H9 (cell line): ENCODE data around the gene PUM1. TPM values are rescaled to one million over a fixed set of nuclear protein-coding genes. Genes with fewer than 3 reads are reported as not detected.

Experiments used
- DNase-seq: peaks from one replicate; pipeline ENCODE4 v3.0.0-alpha.2; 2017
- H2AFZ ChIP-seq: one replicate; pipeline ENCODE4 v1.6.1; 2013; ENCODE audit warnings: mild to moderate bottlenecking, low read length, control low read depth, moderate library complexity
- H2AK5ac ChIP-seq: 2 replicates; pipeline ENCODE4 v1.6.1; 2013; ENCODE audit warnings: low read length, control low read depth, mixed read lengths; ENCODE audit not compliant: insufficient read length
- H2BK120ac ChIP-seq: one replicate; pipeline ENCODE4 v1.6.1; 2013; ENCODE audit warnings: low read depth, mild to moderate bottlenecking, low read length, control low read depth, inconsistent platforms; ENCODE audit not compliant: poor library complexity, severe bottlenecking
- H2BK12ac ChIP-seq: 2 replicates; pipeline ENCODE4 v1.6.1; 2013; ENCODE audit warnings: low read length, control low read depth, mixed read lengths, low read depth; ENCODE audit not compliant: insufficient read length
- H2BK15ac ChIP-seq: 2 replicates; pipeline ENCODE4 v1.6.1; 2013; ENCODE audit warnings: low read depth, low read length, control low read depth
- H2BK20ac ChIP-seq: one replicate; pipeline ENCODE4 v1.6.1; 2013; ENCODE audit warnings: low read depth, mild to moderate bottlenecking, low read length, control low read depth, inconsistent platforms; ENCODE audit not compliant: poor library complexity, severe bottlenecking
- H2BK5ac ChIP-seq: 2 replicates; pipeline ENCODE4 v1.6.1; 2013; ENCODE audit warnings: low read length, control low read depth, mixed read lengths; ENCODE audit not compliant: insufficient read length
- H3K14ac ChIP-seq: 2 replicates; pipeline ENCODE4 v1.6.1; 2013; ENCODE audit warnings: low read length, control low read depth; ENCODE audit not compliant: insufficient read depth
- H3K18ac ChIP-seq: 2 replicates; pipeline ENCODE4 v1.6.1; 2013; ENCODE audit warnings: low read depth, mild to moderate bottlenecking, mixed read lengths, low read length, control low read depth; ENCODE audit not compliant: insufficient read length
- H3K23ac ChIP-seq: 2 replicates; pipeline ENCODE4 v1.6.1; 2013; ENCODE audit warnings: low read length, control low read depth, mixed read lengths, low read depth; ENCODE audit not compliant: insufficient read length
- H3K23me2 ChIP-seq: 2 replicates; pipeline ENCODE4 v1.6.1; 2013; ENCODE audit warnings: low read depth, mild to moderate bottlenecking, mixed read lengths, low read length, control low read depth; ENCODE audit not compliant: insufficient read length, poor library complexity, severe bottlenecking
- H3K27ac ChIP-seq: 2 replicates; pipeline ENCODE4 v1.5.1; 2013; ENCODE audit warnings: low read length, control low read depth, mixed read lengths, low read depth; ENCODE audit not compliant: insufficient read length
- H3K27me3 ChIP-seq: 2 replicates; pipeline ENCODE4 v1.6.1; 2013; ENCODE audit warnings: low read length, control low read depth, inconsistent platforms; ENCODE audit not compliant: insufficient read depth
- H3K4ac ChIP-seq: 2 replicates; pipeline ENCODE4 v1.6.1; 2013; ENCODE audit warnings: low read depth, mild to moderate bottlenecking, control low read depth, inconsistent platforms, low read length, moderate library complexity
- H3K4me1 ChIP-seq: 2 replicates; pipeline ENCODE4 v1.6.1; 2013; ENCODE audit warnings: low read length, control low read depth, inconsistent platforms; ENCODE audit not compliant: insufficient read depth
- H3K4me2 ChIP-seq: 2 replicates; pipeline ENCODE4 v1.6.1; 2013; ENCODE audit warnings: low read length, control low read depth, mixed read lengths; ENCODE audit not compliant: insufficient read length, insufficient read depth
- H3K56ac ChIP-seq: 2 replicates; pipeline ENCODE4 v1.6.1; 2013; ENCODE audit warnings: low read depth, mild to moderate bottlenecking, mixed read lengths, low read length, control low read depth; ENCODE audit not compliant: insufficient read length
- H3K79me1 ChIP-seq: 2 replicates; pipeline ENCODE4 v1.6.1; 2013; ENCODE audit warnings: low read depth, mild to moderate bottlenecking, moderate library complexity, low read length, control low read depth, inconsistent platforms; ENCODE audit not compliant: insufficient read depth, poor library complexity, severe bottlenecking
- H3K79me2 ChIP-seq: 2 replicates; pipeline ENCODE4 v1.6.1; 2013; ENCODE audit warnings: low read length, control low read depth, inconsistent platforms; ENCODE audit not compliant: insufficient read depth
- H3K9ac ChIP-seq: 2 replicates; pipeline ENCODE4 v1.6.1; 2013; ENCODE audit warnings: low read length, control low read depth, mixed read lengths; ENCODE audit not compliant: insufficient read length; ENCODE audit errors: extremely low read depth
- H3K9me3 ChIP-seq: one replicate; pipeline ENCODE4 v1.6.1; 2013; ENCODE audit warnings: low read depth, low read length, inconsistent platforms; ENCODE audit not compliant: control insufficient read depth
- H3T11ph ChIP-seq: one replicate; pipeline ENCODE4 v1.6.1; 2013; ENCODE audit warnings: mild to moderate bottlenecking, low read length, control low read depth, inconsistent platforms
- H4K20me1 ChIP-seq: one replicate; pipeline ENCODE4 v1.6.1; 2013; ENCODE audit not compliant: control insufficient read depth, insufficient read length, insufficient read depth
- H4K5ac ChIP-seq: 2 replicates; pipeline ENCODE4 v1.6.1; 2013; ENCODE audit warnings: low read depth, mild to moderate bottlenecking, mixed read lengths, low read length, control low read depth; ENCODE audit not compliant: insufficient read length
- H4K8ac ChIP-seq: replicated peaks from 2 replicates; pipeline ENCODE4 v1.6.1; 2013; ENCODE audit warnings: low read length, control low read depth, mixed read lengths, low read depth; ENCODE audit not compliant: insufficient read length
- H4K91ac ChIP-seq: 2 replicates; pipeline ENCODE4 v1.6.1; 2013; ENCODE audit warnings: low read depth, mild to moderate bottlenecking, moderate library complexity, mixed read lengths, low read length, control low read depth; ENCODE audit not compliant: insufficient read length
- H3K27ac Mint-ChIP-seq, 3 experiments: 2 replicates in 2 of 3; 3 replicates in 1 of 3; pipeline ENCODE4 v1.8.0; 2020 to 2021; ENCODE audit warnings: mixed read lengths in 3 of 3, mild to moderate bottlenecking in 1 of 3, moderate library complexity in 1 of 3
- H3K27me3 Mint-ChIP-seq: 2 replicates; pipeline ENCODE4 v1.8.0; 2021; ENCODE audit warnings: low read depth, mild to moderate bottlenecking, moderate library complexity, mixed read lengths
- H3K36me3 Mint-ChIP-seq, 3 experiments: 2 replicates in 2 of 3; 3 replicates in 1 of 3; pipeline ENCODE4 v1.8.0; 2020 to 2021; ENCODE audit warnings: low read depth in 3 of 3, mixed read lengths in 3 of 3; ENCODE audit not compliant: insufficient read depth in 1 of 3
- H3K4me1 Mint-ChIP-seq, 2 experiments: 2 replicates each; pipeline ENCODE4 v1.8.0; 2020; ENCODE audit warnings: mixed read lengths in 2 of 2
- H3K4me3 Mint-ChIP-seq, 2 experiments: 2 replicates in 1 of 2; 3 replicates in 1 of 2; pipeline ENCODE4 v1.8.0; 2020 to 2021; ENCODE audit warnings: mild to moderate bottlenecking in 2 of 2, mixed read lengths in 2 of 2, moderate library complexity in 1 of 2
- H3K9me3 Mint-ChIP-seq, 2 experiments: 2 replicates in 1 of 2; 3 replicates in 1 of 2; pipeline ENCODE4 v1.8.0; 2020; ENCODE audit warnings: mild to moderate bottlenecking in 2 of 2, mixed read lengths in 2 of 2, moderate library complexity in 1 of 2
- WGBS: extraction: QIAGEN DNeasy Blood & Tissue Kit; methylation state at CpG from one replicate; pipeline ENCODE4 v1.1.7; 2013; ENCODE audit warnings: missing lambda C conversion rate, low lambda C conversion rate, mixed read lengths; ENCODE audit not compliant: insufficient read length; ENCODE audit errors: extremely low coverage; 5-methylcytosine and 5-hydroxymethylcytosine counted together
- total RNA-seq: library from RNA; stranded (reverse); gene quantifications from 2 replicates; pipeline ENCODE4 v1.2.1, GENCODE V29; 2021
- TF ChIP-seq, protein P1 (sequence below): fragments of 200-600 bp; sonication (generic); conservative IDR thresholded peaks from 3 replicates; pipeline ENCODE4 v1.8.0; 2021; ENCODE audit warnings: antibody characterized with exemption, mild to moderate bottlenecking

PUM1 gene
- total RNA-seq, 1 experiment from 2014 or later: 164 TPM

DNA sequence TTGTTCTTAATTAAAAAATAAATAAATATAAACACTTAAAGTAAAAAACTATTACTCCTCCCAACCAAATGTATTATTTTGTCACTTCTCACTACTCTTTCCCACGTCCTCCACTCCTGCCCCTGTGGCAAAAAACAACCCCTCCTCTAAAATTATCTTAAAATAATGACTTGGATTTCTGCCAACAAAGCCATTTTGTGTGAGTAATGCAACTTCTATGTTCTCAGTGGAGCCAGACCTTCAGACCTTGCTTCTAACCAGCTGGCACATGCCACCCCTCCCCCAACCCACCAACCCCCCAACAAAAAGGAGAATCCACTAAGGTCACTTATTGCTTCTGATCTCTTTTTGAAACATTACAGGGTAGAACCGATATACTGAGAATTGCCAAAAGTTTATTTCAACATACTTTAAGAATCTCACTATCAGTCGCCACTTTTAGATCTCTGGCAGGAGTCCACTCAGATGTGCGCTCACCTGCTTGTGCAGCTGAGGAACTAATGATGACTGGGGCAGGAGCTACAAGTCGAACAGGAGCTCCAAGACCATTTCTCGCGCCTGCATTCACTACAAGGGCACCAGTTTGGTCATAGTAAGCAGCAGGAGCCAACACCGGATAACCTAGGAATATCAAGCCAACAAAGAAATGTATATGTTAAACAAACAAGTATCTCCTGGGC lies 98.7 kb downstream of the PUM1 start:
- no peak overlapping the region; the same call in 1 of the 2 replicates for H3K14ac ChIP-seq
- H3K23me2 ChIP-seq: no peaks in the 10 kb centered on the region
- no peak overlapping the region for H3K18ac ChIP-seq
- H3T11ph ChIP-seq: no peak overlapping the region
- WGBS: no CpG with 5 or more reads among the region's 8 CpGs
- H3K4me1 ChIP-seq: no peaks in the 10 kb centered on the region
- TF ChIP-seq, protein P1, sequence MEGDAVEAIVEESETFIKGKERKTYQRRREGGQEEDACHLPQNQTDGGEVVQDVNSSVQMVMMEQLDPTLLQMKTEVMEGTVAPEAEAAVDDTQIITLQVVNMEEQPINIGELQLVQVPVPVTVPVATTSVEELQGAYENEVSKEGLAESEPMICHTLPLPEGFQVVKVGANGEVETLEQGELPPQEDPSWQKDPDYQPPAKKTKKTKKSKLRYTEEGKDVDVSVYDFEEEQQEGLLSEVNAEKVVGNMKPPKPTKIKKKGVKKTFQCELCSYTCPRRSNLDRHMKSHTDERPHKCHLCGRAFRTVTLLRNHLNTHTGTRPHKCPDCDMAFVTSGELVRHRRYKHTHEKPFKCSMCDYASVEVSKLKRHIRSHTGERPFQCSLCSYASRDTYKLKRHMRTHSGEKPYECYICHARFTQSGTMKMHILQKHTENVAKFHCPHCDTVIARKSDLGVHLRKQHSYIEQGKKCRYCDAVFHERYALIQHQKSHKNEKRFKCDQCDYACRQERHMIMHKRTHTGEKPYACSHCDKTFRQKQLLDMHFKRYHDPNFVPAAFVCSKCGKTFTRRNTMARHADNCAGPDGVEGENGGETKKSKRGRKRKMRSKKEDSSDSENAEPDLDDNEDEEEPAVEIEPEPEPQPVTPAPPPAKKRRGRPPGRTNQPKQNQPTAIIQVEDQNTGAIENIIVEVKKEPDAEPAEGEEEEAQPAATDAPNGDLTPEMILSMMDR: no peak
- H3K4me1 Mint-ChIP-seq: peaks cover 4 to 8% of the 10 kb centered on the region in 2 experiments; a peak in 3 of 4 replicates
- H2BK20ac ChIP-seq: no peak overlapping the region
- no peak overlapping the region for H3K4me2 ChIP-seq
- no peaks in the 10 kb centered on the region for H3K9me3 Mint-ChIP-seq
- no peaks in the 10 kb centered on the region for H4K20me1 ChIP-seq
- no peak overlapping the region for H4K8ac ChIP-seq
- H3K4me3 Mint-ChIP-seq: no peak overlapping the region
- H3K27ac ChIP-seq: no peak overlapping the region
- H2BK120ac ChIP-seq: no peak overlapping the region
- H4K91ac ChIP-seq: no peak overlapping the region
- no peak overlapping the region for H3K56ac ChIP-seq
- no peak overlapping the region for H2BK5ac ChIP-seq
- H4K5ac ChIP-seq: no peak overlapping the region
- H3K23ac ChIP-seq: no peak overlapping the region
- no peak overlapping the region for H2BK12ac ChIP-seq
- H3K27me3 ChIP-seq: no peaks in the 10 kb centered on the region
- H3K9me3 ChIP-seq: no peaks in the 10 kb centered on the region
- H2AK5ac ChIP-seq: no peak overlapping the region
- H3K4ac ChIP-seq: no peak overlapping the region
- no peak for DNase-seq
- peaks cover 2% of the 10 kb centered on the region; the same call in 1 of the 2 replicates for H3K79me2 ChIP-seq
- H3K79me1 ChIP-seq: peaks cover 6% of the 10 kb centered on the region
- no peak overlapping the region for H2BK15ac ChIP-seq
- no peak overlapping the region for H2AFZ ChIP-seq
- H3K9ac ChIP-seq: no peak overlapping the region
- H3K36me3 Mint-ChIP-seq: peaks cover 68 to 94% (median 93%) of the 10 kb centered on the region in 3 experiments
- peak overlapping the region; percentile 32 to 85 (median 78); a peak in 4 of 7 replicates for H3K27ac Mint-ChIP-seq
- H3K27me3 Mint-ChIP-seq: no peaks in the 10 kb centered on the region
